Transverse colon (tissue), 4 donors: ENCODE results near the gene B3GNT4. TPM values are rescaled to one million over a fixed set of nuclear protein-coding genes. Genes with fewer than 3 reads are reported as not detected.

Source experiments
- DNase-seq: peaks from one replicate; pipeline ENCODE4 v3.0.0-alpha.2; 2019
- H3K27ac ChIP-seq, 4 donors: fragments of 200-600 bp; sonication (generic); 2 replicates each; pipeline ENCODE4 v1.5.1; 2016 to 2018; ENCODE audit warnings: inconsistent platforms in 4 of 4
- H3K27me3 ChIP-seq: fragments of 200-600 bp; sonication (generic); 2 replicates; pipeline ENCODE4 v1.5.1; 2017; ENCODE audit warnings: inconsistent platforms
- H3K36me3 ChIP-seq, 4 donors: fragments of 200-600 bp; sonication (generic); 2 replicates each; pipeline ENCODE4 v1.5.1; 2017 to 2019; ENCODE audit warnings: inconsistent platforms in 4 of 4
- H3K4me1 ChIP-seq, 4 donors: fragments of 200-600 bp; sonication (generic); 2 replicates each; pipeline ENCODE4 v1.5.1; 2017 to 2020; ENCODE audit warnings: inconsistent platforms in 4 of 4
- H3K4me3 ChIP-seq, 4 donors: fragments of 200-600 bp; sonication (generic); 1 replicate in 1 of 4; 2 replicates in 3 of 4; pipeline versions ENCODE4 v1.5.1 to v1.6.1; 2017 to 2019; ENCODE audit warnings: inconsistent platforms in 4 of 4
- H3K9me3 ChIP-seq, 2 donors: fragments of 200-600 bp; sonication (generic); 2 replicates each; pipeline ENCODE4 v1.5.1; 2017 to 2019; ENCODE audit warnings: inconsistent platforms in 2 of 2
- CTCF ChIP-seq, 5 experiments: fragments of 200-600 bp in 3 of 5; fragments of 450-650 bp in 2 of 5; sonication (generic) in 3 of 5; IDR thresholded peaks; 1 replicate in 2 of 5; 2 replicates in 3 of 5; pipeline ENCODE4 v1.5.1; 2016 to 2017; ENCODE audit warnings: antibody characterized with exemption in 5 of 5, inconsistent platforms in 3 of 5, mild to moderate bottlenecking in 2 of 5, moderate library complexity in 1 of 5
- EP300 ChIP-seq: sonication (generic); formaldehyde crosslinking; IDR thresholded peaks from one replicate; pipeline ENCODE4 v1.6.1; 2017; ENCODE audit warnings: antibody characterized with exemption, low read depth
- POLR2A ChIP-seq: fragments of 450-650 bp; IDR thresholded peaks from one replicate; pipeline ENCODE4 v1.6.1; 2016; ENCODE audit warnings: antibody characterized with exemption, mild to moderate bottlenecking, moderate library complexity
- POLR2AphosphoS5 ChIP-seq, 3 donors: sonication (generic); formaldehyde crosslinking; IDR thresholded peaks; one replicate each; pipeline ENCODE4 v1.6.1; 2016; ENCODE audit warnings: antibody characterized with exemption in 3 of 3
- WGBS, 2 donors: methylation state at CpG; one replicate each; pipeline ENCODE4 v1.1.5; 2018; ENCODE audit warnings: low coverage in 1 of 2; 5-methylcytosine and 5-hydroxymethylcytosine counted together
- in situ Hi-C, 4 donors: fragments of 200-750 bp; cut with MboI; loops; one replicate each; pipeline versions ENCODE4 v1.15.0 to v1.15.1; 2017; ENCODE audit warnings: low sequenced_read_pairs in 3 of 4, low pct_ligation_motif_present in 1 of 4, low pct_unique_long_range_greater_than_20kb in 1 of 4
- intact Hi-C: fragments of 100-400 bp; cut with DNase I; formaldehyde crosslinking; loops from one replicate; pipeline ENCODE4 v1.15.1; 2023; ENCODE audit warnings: low total_unique reads
- total RNA-seq, 4 donors: library from RNA; depleted of rRNA; stranded (reverse); fragments of >200 nt; gene quantifications; one replicate each; pipeline ENCODE4 v1.1.0, GENCODE V29; 2016

The B3GNT4 gene
- total RNA-seq, 4 donors from 2014 or later, result 1.3 TPM; not detected in 3

DNA sequence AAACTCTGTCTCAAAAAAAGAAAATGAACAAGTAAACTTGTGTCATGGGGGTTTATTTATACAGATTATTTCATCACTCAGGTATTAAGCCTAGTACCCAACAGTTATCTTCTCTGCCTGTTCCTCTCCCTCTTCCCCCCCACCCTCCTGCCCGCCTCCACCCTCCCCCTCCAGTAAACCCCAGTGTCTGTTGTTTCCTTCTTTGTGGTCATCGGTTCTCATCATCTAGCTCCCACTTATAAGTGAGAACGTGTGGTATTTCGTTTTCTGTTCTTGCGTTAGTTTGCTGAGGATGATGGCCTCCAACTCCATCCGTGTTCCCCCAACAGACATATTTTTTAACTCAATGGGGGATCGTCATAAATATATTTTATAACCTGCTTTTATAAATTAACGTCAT is 41.8 kb upstream of the B3GNT4 start:
- intact Hi-C loops (no loop called here), in situ Hi-C loops (no loop called here)
- TF ChIP-seq POLR2AphosphoS5 (IDR thresholded peaks at IDR 0.05) (no peak), EP300 (no peak), POLR2A (no peak), CTCF (IDR thresholded peaks at IDR 0.05) (no peak)
- Histone ChIP-seq H3K27me3 (no peaks in the 10 kb centered on the region), H3K4me3 (no peak overlapping the region), H3K36me3 (no peaks in the 10 kb centered on the region), H3K27ac (no peak overlapping the region), H3K4me1 (no peaks in the 10 kb centered on the region), H3K9me3 (no peaks in the 10 kb centered on the region)
- WGBS, 2 donors, result 56 to 72% methylated on average over 4 to 8 of the region's 8 CpGs
- no peak for DNase-seq

- WGBS, 2 donors, result 70 to 84% methylated on average over 3 of the region's 3 CpGs
- intact Hi-C loops, result no loop called here
- no peak overlapping the region for H3K4me3 ChIP-seq
- no peaks in the 10 kb centered on the region for H3K4me1 ChIP-seq
- no peak overlapping the region for H3K27ac ChIP-seq
- H3K36me3 ChIP-seq, result no peaks in the 10 kb centered on the region
- TF ChIP-seq EP300, result no peak
- no peak for TF ChIP-seq CTCF (IDR thresholded peaks at IDR 0.05)
- no peak for TF ChIP-seq POLR2A
- no peaks in the 10 kb centered on the region for H3K27me3 ChIP-seq
- in situ Hi-C loops, result no loop called here
- DNase-seq, result no peak
- no peaks in the 10 kb centered on the region for H3K9me3 ChIP-seq
These were observed 40.5 kb upstream of the B3GNT4 start for GRCh38 chr12:122162976-122163375.

GRCh38 chr12:122166422-122167349 is 36.8 kb upstream of the B3GNT4 start:
- TF ChIP-seq POLR2AphosphoS5 (IDR thresholded peaks at IDR 0.05) (no peak), CTCF (IDR thresholded peaks at IDR 0.05) (no peak)
- 68 to 78% methylated on average over 4 to 22 of the region's 22 CpGs for WGBS, 2 donors
- no peaks in the 10 kb centered on the region for H3K9me3 ChIP-seq
- intact Hi-C loops, result no loop called here
- H3K4me1 ChIP-seq, result no peaks in the 10 kb centered on the region
- in situ Hi-C loops, result no loop called here
- DNase-seq, result no peak
- no peak overlapping the region for H3K4me3 ChIP-seq
- no peak overlapping the region for H3K27ac ChIP-seq
- no peaks in the 10 kb centered on the region for H3K27me3 ChIP-seq
- H3K36me3 ChIP-seq, result no peaks in the 10 kb centered on the region

DNA sequence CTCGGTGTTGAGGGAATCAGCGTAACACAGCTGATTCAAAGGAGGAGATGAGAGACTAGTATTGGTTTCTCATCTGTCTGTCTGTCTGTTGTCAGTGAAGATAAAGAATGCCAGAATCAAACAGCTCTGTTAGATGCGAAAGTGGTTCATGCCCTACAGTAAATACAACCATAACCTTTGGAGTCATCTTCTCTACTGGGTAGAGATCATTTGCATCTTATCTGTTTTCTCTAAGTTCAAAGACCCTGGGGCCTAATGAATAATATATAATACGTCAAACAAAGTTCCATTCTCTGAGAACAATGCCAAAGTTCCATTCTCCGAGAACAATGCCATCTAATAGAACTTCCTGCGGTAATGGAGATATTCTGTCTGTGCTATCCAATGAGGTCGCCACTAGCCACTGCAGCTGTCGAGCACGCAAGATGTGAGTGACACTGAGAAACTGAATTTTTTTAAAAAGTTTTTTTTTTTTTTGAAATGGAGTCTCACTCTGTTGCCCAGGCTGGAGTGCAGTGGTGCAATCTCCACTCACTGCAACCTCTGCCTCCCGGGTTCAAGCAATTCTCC is 36.1 kb upstream of the B3GNT4 start:
- Histone ChIP-seq H3K4me1 (no peaks in the 10 kb centered on the region), H3K27ac (no peak overlapping the region), H3K4me3 (no peak overlapping the region), H3K36me3 (no peaks in the 10 kb centered on the region), H3K27me3 (no peaks in the 10 kb centered on the region), H3K9me3 (no peaks in the 10 kb centered on the region)
- TF ChIP-seq CTCF (IDR thresholded peaks at IDR 0.05), result no peak
- no peak for TF ChIP-seq POLR2AphosphoS5 (IDR thresholded peaks at IDR 0.05)
- TF ChIP-seq EP300, result no peak
- no peak for TF ChIP-seq POLR2A
- in situ Hi-C loops (no loop called here), intact Hi-C loops (no loop called here)
- DNase-seq, result no peak
- 80 to 84% methylated on average over 6 to 10 of the region's 10 CpGs for WGBS, 2 donors
